Astrocyte (in vitro differentiated cells and primary cell): Measurements from ENCODE around the gene TENT5C.

ENCODE experiments used
- CTCF ChIP-seq: IDR thresholded peaks from 2 replicates; pipeline ENCODE4 v1.5.1; 2011; ENCODE audit warnings: low read depth, mild to moderate bottlenecking, inconsistent platforms, low read length, moderate library complexity; ENCODE audit not compliant: insufficient read depth
- EZH2 ChIP-seq: IDR thresholded peaks from 2 replicates; pipeline ENCODE4 v1.6.1; 2012; ENCODE audit warnings: mild to moderate bottlenecking, low read length, inconsistent platforms; ENCODE audit not compliant: insufficient read depth

- TF ChIP-seq CTCF, result no peak
- no peak for TF ChIP-seq EZH2
These were observed 58.5 kb downstream of the TENT5C start for GRCh38 chr1:117664314-117664713.
